ENCODE data around the gene WDFY3. TPM values are rescaled to one million over a fixed set of nuclear protein-coding genes. Genes with fewer than 3 reads are reported as not detected.
A peak's percentile ranks its signal among the peaks of the same experiment; 100 is the strongest.

WDFY3 gene
- total and polyA plus RNA-seq, 2 of the 13 experiments (the other 11 are each of a cell fraction or from before 2014, with no cell fraction given) = 16.7 to 24.5 TPM

- TF ChIP-seq NFAT5 (CRISPR knock-in tag; IDR thresholded peaks at IDR 0.05) = no peak
- TF ChIP-seq, protein P1, sequence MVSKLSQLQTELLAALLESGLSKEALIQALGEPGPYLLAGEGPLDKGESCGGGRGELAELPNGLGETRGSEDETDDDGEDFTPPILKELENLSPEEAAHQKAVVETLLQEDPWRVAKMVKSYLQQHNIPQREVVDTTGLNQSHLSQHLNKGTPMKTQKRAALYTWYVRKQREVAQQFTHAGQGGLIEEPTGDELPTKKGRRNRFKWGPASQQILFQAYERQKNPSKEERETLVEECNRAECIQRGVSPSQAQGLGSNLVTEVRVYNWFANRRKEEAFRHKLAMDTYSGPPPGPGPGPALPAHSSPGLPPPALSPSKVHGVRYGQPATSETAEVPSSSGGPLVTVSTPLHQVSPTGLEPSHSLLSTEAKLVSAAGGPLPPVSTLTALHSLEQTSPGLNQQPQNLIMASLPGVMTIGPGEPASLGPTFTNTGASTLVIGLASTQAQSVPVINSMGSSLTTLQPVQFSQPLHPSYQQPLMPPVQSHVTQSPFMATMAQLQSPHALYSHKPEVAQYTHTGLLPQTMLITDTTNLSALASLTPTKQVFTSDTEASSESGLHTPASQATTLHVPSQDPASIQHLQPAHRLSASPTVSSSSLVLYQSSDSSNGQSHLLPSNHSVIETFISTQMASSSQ (IDR thresholded peaks at IDR 0.05; ENCODE audit: low read depth) = no peak
- TF ChIP-seq, protein P1 (CRISPR knock-in tag; IDR thresholded peaks at IDR 0.05; ENCODE audit: borderline replicate concordance) = no peak
- no peak for TF ChIP-seq SMAD9 (CRISPR knock-in tag; IDR thresholded peaks at IDR 0.05)
- no peak; the same call in 1 of the 2 replicates for TF ChIP-seq CHCHD3 (CRISPR knock-in tag; IDR thresholded peaks at IDR 0.05)
- TF ChIP-seq GPN1 (CRISPR knock-in tag; IDR thresholded peaks at IDR 0.05; ENCODE audit: borderline replicate concordance) = no peak
- no peak for TF ChIP-seq BORCS8-MEF2B (CRISPR knock-in tag; IDR thresholded peaks at IDR 0.05)
- no peak for TF ChIP-seq ZFYVE20 (CRISPR knock-in tag; IDR thresholded peaks at IDR 0.05; ENCODE audit: borderline replicate concordance, low read depth)
- 0 out of 2 replicates have a peak, but pooled peaks have one; percentile 59 for TF ChIP-seq ZNF670 (CRISPR knock-in tag; IDR thresholded peaks at IDR 0.05; ENCODE audit: borderline replicate concordance)
- TF ChIP-seq ZNF777 (CRISPR knock-in tag; IDR thresholded peaks at IDR 0.05) = no peak; the same call in 1 of the 2 replicates
- TF ChIP-seq HOXA9 (CRISPR knock-in tag; IDR thresholded peaks at IDR 0.05; ENCODE audit: borderline replicate concordance) = 0 out of 2 replicates have a peak, but pooled peaks have one; percentile 21
- no peak for TF ChIP-seq CBFB (CRISPR knock-in tag; IDR thresholded peaks at IDR 0.05)
- TF ChIP-seq, protein P2, sequence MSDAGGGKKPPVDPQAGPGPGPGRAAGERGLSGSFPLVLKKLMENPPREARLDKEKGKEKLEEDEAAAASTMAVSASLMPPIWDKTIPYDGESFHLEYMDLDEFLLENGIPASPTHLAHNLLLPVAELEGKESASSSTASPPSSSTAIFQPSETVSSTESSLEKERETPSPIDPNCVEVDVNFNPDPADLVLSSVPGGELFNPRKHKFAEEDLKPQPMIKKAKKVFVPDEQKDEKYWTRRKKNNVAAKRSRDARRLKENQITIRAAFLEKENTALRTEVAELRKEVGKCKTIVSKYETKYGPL (CRISPR knock-in tag; IDR thresholded peaks at IDR 0.05) = no peak
- TF ChIP-seq ZFP1 (CRISPR knock-in tag; IDR thresholded peaks at IDR 0.05) = no peak
- no peak for TF ChIP-seq SALL2 (CRISPR knock-in tag; IDR thresholded peaks at IDR 0.05)
- no peak for TF ChIP-seq RCOR2 (CRISPR knock-in tag; IDR thresholded peaks at IDR 0.05)
- TF ChIP-seq DMAP1 (CRISPR knock-in tag; IDR thresholded peaks at IDR 0.05) = no peak
- TF ChIP-seq SNAPC5 (CRISPR knock-in tag; IDR thresholded peaks at IDR 0.05; ENCODE audit: borderline replicate concordance) = no peak
- 0 out of 2 replicates have a peak, but pooled peaks have one; percentile 46 for TF ChIP-seq ZNF557 (CRISPR knock-in tag; IDR thresholded peaks at IDR 0.05)
- no peak for TF ChIP-seq ISX (CRISPR knock-in tag; conservative IDR thresholded peaks at IDR 0.05)
Observed at GRCh38 chr4:84966382-84967242, at the start of gene WDFY3 (continued).
